ENCODE results near the gene DPP6.

DNA sequence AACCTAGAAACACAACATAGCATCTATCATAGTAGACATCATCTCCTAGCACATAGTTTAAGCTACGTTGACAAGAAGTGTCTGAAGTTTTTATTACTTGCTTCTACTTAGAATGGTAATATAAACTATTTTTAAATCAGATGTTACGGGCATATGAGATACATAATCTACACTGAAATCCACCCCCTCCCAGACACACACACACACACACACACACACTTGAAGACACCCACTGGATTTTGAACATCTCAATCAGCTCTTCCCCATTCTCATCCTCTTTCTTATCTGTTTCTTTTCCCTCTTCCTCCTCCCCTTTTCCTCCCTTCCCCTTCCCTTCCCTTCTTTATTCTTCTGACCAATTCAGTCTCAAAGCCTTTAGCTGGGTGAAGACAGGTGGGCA is 774.8 kb downstream of the DPP6 start:
- no peak for TF ChIP-seq CTCF (conservative IDR thresholded peaks at IDR 0.05 in 1 of 2, IDR thresholded peaks at IDR 0.05 in 1 of 2; ENCODE audit: extremely low read depth in 1 of 2, insufficient read depth in 1 of 2, low read depth in 1 of 2, low read length in 2 of 2)
- TF ChIP-seq EZH2 (IDR thresholded peaks at IDR 0.05; ENCODE audit: borderline replicate concordance, low read length): no peak
